Endodermal cell (in vitro differentiated cells): ENCODE data around the gene NEB. TPM values are rescaled to one million over a fixed set of nuclear protein-coding genes. Genes with fewer than 3 reads are reported as not detected.

ENCODE experiments used
- DNase-seq: peaks from one replicate; pipeline ENCODE4 v3.0.0-alpha.2; 2017
- H3K27ac ChIP-seq: 2 replicates; pipeline ENCODE4 v1.5.1; 2013; ENCODE audit warnings: mild to moderate bottlenecking, low read depth, low read length, moderate library complexity
- H3K27me3 ChIP-seq: 2 replicates; pipeline ENCODE4 v1.6.1; 2013; ENCODE audit warnings: mild to moderate bottlenecking, low read length, moderate library complexity; ENCODE audit not compliant: insufficient read depth, control insufficient read depth, poor library complexity, severe bottlenecking
- H3K36me3 ChIP-seq: 2 replicates; pipeline ENCODE4 v1.7.0; 2013; ENCODE audit warnings: mild to moderate bottlenecking, low read length, moderate library complexity; ENCODE audit not compliant: control insufficient read depth, insufficient read depth
- H3K4me1 ChIP-seq: one replicate; pipeline ENCODE4 v1.7.0; 2013; ENCODE audit warnings: low read length; ENCODE audit not compliant: control insufficient read depth, insufficient read depth
- H3K4me3 ChIP-seq: 2 replicates; pipeline ENCODE4 v1.5.1; 2013; ENCODE audit warnings: mild to moderate bottlenecking, low read length, moderate library complexity
- H3K9ac ChIP-seq: 2 replicates; pipeline ENCODE4 v1.6.1; 2013; ENCODE audit warnings: mild to moderate bottlenecking, low read length, moderate library complexity; ENCODE audit not compliant: poor library complexity, severe bottlenecking; ENCODE audit errors: extremely low read depth
- H3K9me3 ChIP-seq: 2 replicates; pipeline ENCODE4 v1.6.1; 2013; ENCODE audit warnings: mild to moderate bottlenecking, low read length, moderate library complexity; ENCODE audit not compliant: control insufficient read depth
- H3K27ac Mint-ChIP-seq: 2 replicates; pipeline ENCODE4 v1.8.0; 2020; ENCODE audit warnings: mixed read lengths
- H3K27me3 Mint-ChIP-seq: 2 replicates; pipeline ENCODE4 v1.8.0; 2021; ENCODE audit warnings: mild to moderate bottlenecking, mixed read lengths; ENCODE audit not compliant: insufficient read depth
- H3K36me3 Mint-ChIP-seq: 2 replicates; pipeline ENCODE4 v1.8.0; 2020; ENCODE audit warnings: low read depth, mixed read lengths
- H3K4me1 Mint-ChIP-seq: 2 replicates; pipeline ENCODE4 v1.8.0; 2020; ENCODE audit warnings: mixed read lengths
- H3K4me3 Mint-ChIP-seq: 2 replicates; pipeline ENCODE4 v1.8.0; 2020; ENCODE audit warnings: mild to moderate bottlenecking, moderate library complexity, mixed read lengths
- H3K9me3 Mint-ChIP-seq: 2 replicates; pipeline ENCODE4 v1.8.0; 2020; ENCODE audit warnings: mild to moderate bottlenecking, mixed read lengths
- WGBS, 2 experiments: methylation state at CpG; one replicate each; pipeline versions ENCODE4 v1.1.5 to v1.1.7; 2013; ENCODE audit warnings: missing lambda C conversion rate in 2 of 2, mixed read lengths in 1 of 2; ENCODE audit not compliant: insufficient coverage in 1 of 2, insufficient read length in 1 of 2; 5-methylcytosine and 5-hydroxymethylcytosine counted together
- total RNA-seq, 2 donors: library from RNA; stranded (reverse); fragmentation: NEBNext Ultra II Directional in 1 of 2; extraction: Animal tissue kit (Norgen Biotek cat#: 25700) in 1 of 2; gene quantifications; 2 replicates in 1 of 2; 3 replicates in 1 of 2; pipeline ENCODE4 v1.2.1, GENCODE V29; 2021
- TF ChIP-seq, protein P1 (sequence below): fragments of 200-600 bp; sonication (generic); conservative IDR thresholded peaks from 2 replicates; pipeline ENCODE4 v1.5.0; 2021; ENCODE audit warnings: antibody characterized with exemption, mild to moderate bottlenecking

The NEB gene
- total RNA-seq, 2 donors from 2014 or later = 4.4 to 5.4 TPM

DNA sequence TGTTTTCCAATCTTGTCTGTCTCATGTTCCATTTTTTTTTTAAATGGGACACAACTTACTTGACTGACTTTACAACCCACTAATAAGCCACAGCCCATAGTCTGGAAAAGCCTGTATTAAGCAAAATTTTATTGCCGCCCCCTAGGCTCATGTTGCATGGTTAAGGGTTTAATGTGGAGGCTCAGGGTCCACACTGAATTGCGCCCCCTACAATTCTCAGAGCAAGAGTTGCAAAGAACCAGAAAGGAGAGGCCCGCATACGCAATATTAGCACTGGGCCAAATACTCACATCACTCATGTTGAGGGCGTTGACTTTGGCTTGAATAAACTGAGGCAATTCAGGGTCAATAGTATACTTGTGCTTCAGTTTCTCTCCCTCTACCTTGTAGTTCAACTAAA is 65.5 kb downstream of the NEB start:
- no peak overlapping the region for H3K4me3 ChIP-seq
- H3K27ac ChIP-seq = no peak overlapping the region
- no peak overlapping the region for H3K9ac ChIP-seq
- H3K4me1 ChIP-seq = peaks cover 5% of the 10 kb centered on the region
- H3K9me3 ChIP-seq = no peaks in the 10 kb centered on the region
- Mint-ChIP-seq H3K4me3 (no peak overlapping the region), H3K27me3 (no peaks in the 10 kb centered on the region), H3K4me1 (peaks cover 14% of the 10 kb centered on the region), H3K27ac (no peak overlapping the region), H3K9me3 (no peaks in the 10 kb centered on the region), H3K36me3 (no peaks in the 10 kb centered on the region)
- no peaks in the 10 kb centered on the region for H3K27me3 ChIP-seq
- WGBS, 2 experiments = 88 to 93% methylated on average over 1 to 5 of the region's 5 CpGs
- TF ChIP-seq, protein P1, sequence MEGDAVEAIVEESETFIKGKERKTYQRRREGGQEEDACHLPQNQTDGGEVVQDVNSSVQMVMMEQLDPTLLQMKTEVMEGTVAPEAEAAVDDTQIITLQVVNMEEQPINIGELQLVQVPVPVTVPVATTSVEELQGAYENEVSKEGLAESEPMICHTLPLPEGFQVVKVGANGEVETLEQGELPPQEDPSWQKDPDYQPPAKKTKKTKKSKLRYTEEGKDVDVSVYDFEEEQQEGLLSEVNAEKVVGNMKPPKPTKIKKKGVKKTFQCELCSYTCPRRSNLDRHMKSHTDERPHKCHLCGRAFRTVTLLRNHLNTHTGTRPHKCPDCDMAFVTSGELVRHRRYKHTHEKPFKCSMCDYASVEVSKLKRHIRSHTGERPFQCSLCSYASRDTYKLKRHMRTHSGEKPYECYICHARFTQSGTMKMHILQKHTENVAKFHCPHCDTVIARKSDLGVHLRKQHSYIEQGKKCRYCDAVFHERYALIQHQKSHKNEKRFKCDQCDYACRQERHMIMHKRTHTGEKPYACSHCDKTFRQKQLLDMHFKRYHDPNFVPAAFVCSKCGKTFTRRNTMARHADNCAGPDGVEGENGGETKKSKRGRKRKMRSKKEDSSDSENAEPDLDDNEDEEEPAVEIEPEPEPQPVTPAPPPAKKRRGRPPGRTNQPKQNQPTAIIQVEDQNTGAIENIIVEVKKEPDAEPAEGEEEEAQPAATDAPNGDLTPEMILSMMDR = peak; percentile 52
- no peaks in the 10 kb centered on the region for H3K36me3 ChIP-seq
- peak; percentile 50 for DNase-seq

DNA sequence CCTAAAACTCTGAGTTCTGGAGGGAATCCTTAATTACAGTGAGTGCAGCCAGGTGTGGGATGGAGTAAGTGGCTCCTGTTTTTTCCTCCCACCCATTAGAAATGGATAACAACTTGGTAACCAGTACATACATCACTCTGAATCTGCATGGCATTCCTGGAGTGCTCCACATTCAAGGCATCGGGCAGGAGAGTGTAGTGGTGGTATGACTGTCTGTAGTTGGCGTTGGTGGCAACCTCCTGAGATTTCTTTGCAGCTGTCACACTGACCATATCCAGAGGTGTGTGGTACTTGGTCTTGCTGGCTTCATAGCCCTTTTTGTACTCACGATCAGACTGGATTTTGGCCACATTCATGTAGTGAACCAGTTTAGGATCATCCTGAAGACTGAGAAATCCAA is 68.3 kb downstream of the NEB start:
- whole genome bisulfite sequencing, 2 experiments = 88 to 94% methylated on average over 2 to 3 of the region's 3 CpGs
- Mint-ChIP-seq H3K4me3 (no peak overlapping the region), H3K27me3 (no peaks in the 10 kb centered on the region), H3K36me3 (no peaks in the 10 kb centered on the region), H3K27ac (no peak overlapping the region), H3K4me1 (peaks cover 14% of the 10 kb centered on the region), H3K9me3 (no peaks in the 10 kb centered on the region)
- no peaks in the 10 kb centered on the region for H3K9me3 ChIP-seq
- H3K27ac ChIP-seq = no peak overlapping the region
- H3K4me1 ChIP-seq = peaks cover 5% of the 10 kb centered on the region
- no peak overlapping the region for H3K4me3 ChIP-seq
- no peaks in the 10 kb centered on the region for H3K36me3 ChIP-seq
- no peak overlapping the region for H3K9ac ChIP-seq
- TF ChIP-seq, protein P1 = no peak
- DNase-seq = no peak
- H3K27me3 ChIP-seq = no peaks in the 10 kb centered on the region

DNA sequence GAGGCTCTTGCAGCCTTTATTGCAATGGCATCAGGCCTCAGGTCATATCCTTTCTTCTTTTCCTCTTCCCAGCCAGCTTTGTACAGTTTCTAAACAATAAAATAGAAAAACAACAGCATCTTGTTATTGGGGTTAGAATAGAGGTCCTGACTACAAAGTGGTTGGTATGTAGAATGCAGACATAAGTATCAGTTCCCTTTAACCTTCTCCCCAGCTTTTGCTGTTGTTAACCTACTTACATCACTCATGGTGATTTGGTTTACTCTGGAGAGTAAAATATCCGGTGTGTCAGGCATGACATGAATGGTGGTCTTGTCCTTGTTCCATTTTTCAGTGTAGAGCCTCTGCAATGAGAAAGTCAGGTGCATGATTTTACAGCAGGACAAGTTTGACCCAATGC is 69.8 kb downstream of the NEB start:
- H3K4me1 ChIP-seq = peaks cover 5% of the 10 kb centered on the region
- no peak overlapping the region for H3K4me3 ChIP-seq
- peaks cover 3% of the 10 kb centered on the region for H3K36me3 Mint-ChIP-seq
- H3K27me3 ChIP-seq = no peaks in the 10 kb centered on the region
- no peaks in the 10 kb centered on the region for H3K9me3 ChIP-seq
- H3K36me3 ChIP-seq = no peaks in the 10 kb centered on the region
- 80 to 98% methylated on average over 1 of the region's 1 CpG for WGBS, 2 experiments
- H3K27ac ChIP-seq = no peak overlapping the region
- TF ChIP-seq, protein P1 = no peak
- H3K27ac Mint-ChIP-seq = no peak overlapping the region
- H3K4me1 Mint-ChIP-seq = peaks cover 6% of the 10 kb centered on the region
- H3K4me3 Mint-ChIP-seq = no peak overlapping the region
- no peak overlapping the region for H3K9ac ChIP-seq
- no peaks in the 10 kb centered on the region for H3K27me3 Mint-ChIP-seq
- DNase-seq = no peak
- no peaks in the 10 kb centered on the region for H3K9me3 Mint-ChIP-seq
